Endothelial cell of umbilical vein (primary cell): ENCODE data around the gene DIS3L2. TPM values are rescaled to one million over a fixed set of nuclear protein-coding genes. Genes with fewer than 3 reads are reported as not detected.
A peak's percentile ranks its signal among the peaks of the same experiment; 100 is the strongest.

Experiments
- BruUV-seq: library from RNA; stranded (reverse); fragments of 400-500 nt; replicated peaks from 2 replicates; lab custom pipeline; 2021; lab: Mats Ljungman, UMichigan
- CTCF ChIA-PET: fragments of 300-600, 350-600 bp; sonication (Branson Sonifier 250); formaldehyde crosslinking; loops from one replicate; lab custom pipeline; 2021; ENCODE audit warnings: antibody characterized with exemption, inconsistent platforms; lab: Charles Lee
- POLR2A ChIA-PET: fragments of 300-600, 350-600 bp; sonication (Branson Sonifier 250); formaldehyde crosslinking; loops from one replicate; lab custom pipeline; 2021; ENCODE audit warnings: antibody characterized with exemption, inconsistent platforms; lab: Charles Lee
- DNase-seq: peaks from one replicate; pipeline ENCODE4 v3.0.0-alpha.2; 2011; ENCODE audit warnings: low read depth, low spot score
- FAIRE-seq: peaks from 2 replicates; lab custom pipeline; 2011; peaks lifted over from hg19 to GRCh38; lab: Jason Lieb, UNC
- H2AFZ ChIP-seq: 2 replicates; pipeline ENCODE4 v1.6.0; 2012; ENCODE audit warnings: low read depth, low read length, control low read depth, inconsistent platforms
- H3K27ac ChIP-seq: 2 replicates; pipeline ENCODE4 v1.5.1; 2011; ENCODE audit warnings: low read depth, mild to moderate bottlenecking, control low read depth, low read length, moderate library complexity; ENCODE audit not compliant: insufficient read depth
- H3K27me3 ChIP-seq, 2 experiments: 2 replicates each; pipeline versions ENCODE4 v1.6.0 to v1.6.1; 2011; ENCODE audit warnings: low read length in 2 of 2, mixed read lengths in 1 of 2; ENCODE audit not compliant: control insufficient read depth in 2 of 2, insufficient read depth in 2 of 2
- H3K36me3 ChIP-seq, 2 experiments: 2 replicates in 1 of 2; 3 replicates in 1 of 2; pipeline ENCODE4 v1.5.1; 2011; ENCODE audit warnings: low read length in 2 of 2, mild to moderate bottlenecking in 1 of 2, moderate library complexity in 1 of 2; ENCODE audit not compliant: control insufficient read depth in 2 of 2, insufficient read depth in 2 of 2; ENCODE audit errors: extremely low read depth in 1 of 2
- H3K4me1 ChIP-seq: 3 replicates; pipeline ENCODE4 v1.5.1; 2011; ENCODE audit warnings: mild to moderate bottlenecking, low read length; ENCODE audit not compliant: control insufficient read depth, insufficient read depth; ENCODE audit errors: extremely low read depth
- H3K4me2 ChIP-seq: 2 replicates; pipeline ENCODE4 v1.6.1; 2011; ENCODE audit warnings: low read length, control low read depth, mixed read lengths; ENCODE audit not compliant: insufficient read depth
- H3K4me3 ChIP-seq, 3 experiments: fragments of 200-600 bp in 1 of 3; sonication (generic), shearing (Covaris generic) in 1 of 3; replicated peaks in 1 of 3; 2 replicates each; pipeline ENCODE4 v1.5.1; 2011 to 2016; ENCODE audit warnings: control low read depth in 3 of 3, low read length in 3 of 3, mild to moderate bottlenecking in 2 of 3, inconsistent platforms in 1 of 3, low read depth in 1 of 3, moderate library complexity in 1 of 3; ENCODE audit not compliant: insufficient read depth in 1 of 3
- H3K79me2 ChIP-seq: 2 replicates; pipeline ENCODE4 v1.6.0; 2012; ENCODE audit warnings: low read length, inconsistent platforms; ENCODE audit not compliant: control insufficient read depth, insufficient read depth
- H3K9ac ChIP-seq: replicated peaks from 2 replicates; pipeline ENCODE3; 2011; ENCODE audit warnings: low read length, control low read depth; ENCODE audit not compliant: insufficient read depth; ENCODE audit errors: extremely low read depth
- H3K9me1 ChIP-seq: replicated peaks from 3 replicates; pipeline ENCODE4 v1.6.0; 2011; ENCODE audit warnings: mild to moderate bottlenecking, low read length; ENCODE audit not compliant: control insufficient read depth, insufficient read depth; ENCODE audit errors: extremely low read depth
- H3K9me3 ChIP-seq: replicated peaks from 2 replicates; pipeline ENCODE4 v1.5.1; 2012; ENCODE audit warnings: low read length, inconsistent platforms; ENCODE audit not compliant: control insufficient read depth, insufficient read depth
- H4K20me1 ChIP-seq: replicated peaks from 2 replicates; pipeline ENCODE3; 2011; ENCODE audit warnings: mild to moderate bottlenecking, low read length; ENCODE audit not compliant: control insufficient read depth, insufficient read depth; ENCODE audit errors: extremely low read depth
- EZH2 ChIP-seq: IDR thresholded peaks from 2 replicates; pipeline ENCODE4 v1.6.1; 2012; ENCODE audit warnings: borderline replicate concordance, low read depth, mild to moderate bottlenecking, moderate library complexity, low read length, inconsistent platforms; ENCODE audit not compliant: severe bottlenecking
- FOS ChIP-seq: IDR thresholded peaks from 2 replicates; pipeline ENCODE4 v1.6.1; 2011; ENCODE audit warnings: mild to moderate bottlenecking, low read length, moderate library complexity, borderline replicate concordance; ENCODE audit not compliant: insufficient read depth
- GATA2 ChIP-seq: IDR thresholded peaks from 2 replicates; pipeline ENCODE4 v1.7.0; 2011; ENCODE audit warnings: low read depth, mild to moderate bottlenecking, moderate library complexity, mixed read lengths, low read length; ENCODE audit not compliant: insufficient read length, insufficient read depth
- JUN ChIP-seq: IDR thresholded peaks from 2 replicates; pipeline ENCODE4 v1.6.1; 2011; ENCODE audit warnings: borderline replicate concordance, low read depth; ENCODE audit not compliant: insufficient read length, insufficient read depth
- MYC ChIP-seq: IDR thresholded peaks from one replicate; pipeline ENCODE4 v1.6.1; 2011; ENCODE audit warnings: mild to moderate bottlenecking, low read depth, low read length
- POLR2A ChIP-seq: IDR thresholded peaks from 2 replicates; pipeline ENCODE4 v1.6.1; 2012; ENCODE audit warnings: low read depth, mild to moderate bottlenecking, control low read depth, low read length
- POLR2AphosphoS5 ChIP-seq: IDR thresholded peaks from 2 replicates; pipeline ENCODE4 v1.6.1; 2012; ENCODE audit warnings: low read depth, mild to moderate bottlenecking, control low read depth, low read length, moderate library complexity; ENCODE audit not compliant: insufficient read depth
- dilution Hi-C: fragments of 300-500 bp; cut with MboI; formaldehyde crosslinking; loops from one replicate; pipeline ENCODE4 v1.15.0; 2019; ENCODE audit warnings: low sequenced_read_pairs; ENCODE audit not compliant: extremely low pct_ligation_motif_present
- intact Hi-C: fragments of 100-400 bp; cut with micrococcal nuclease; formaldehyde crosslinking; loops from one replicate; pipeline ENCODE4 v1.10.0; 2022
- polyA plus RNA-seq, 4 experiments: library from polyadenylated mRNA; depleted of rRNA in 3 of 4; stranded (reverse) in 3 of 4; unstranded in 1 of 4; fragments of >200 nt; gene quantifications; 2 replicates each; pipeline versions ENCODE4 v1.2.1 to v1.2.3, GENCODE V29; 2011 to 2012; ENCODE audit warnings: missing spikeins in 1 of 4
- total RNA-seq: library from RNA; stranded (reverse); gene quantifications from 2 replicates; pipeline ENCODE4 v1.2.3, GENCODE V29; 2021
- TF ChIP-seq, protein P1 (sequence below): IDR thresholded peaks from 2 replicates; pipeline ENCODE4 v1.6.1; 2011; ENCODE audit not compliant: insufficient read depth, insufficient read length
- TF ChIP-seq, protein P2 (sequence below), 2 donors: IDR thresholded peaks; 1 replicate in 1 of 2; 2 replicates in 1 of 2; pipeline ENCODE4 v1.5.1; 2011; ENCODE audit warnings: low read length in 2 of 2, mild to moderate bottlenecking in 2 of 2, moderate library complexity in 2 of 2, control low read depth in 1 of 2, inconsistent platforms in 1 of 2, low read depth in 1 of 2; ENCODE audit not compliant: insufficient read depth in 1 of 2; ENCODE audit errors: extremely low read depth in 1 of 2

Gene DIS3L2
- total and polyA plus RNA-seq, 2 donors (not counting 3 experiments of a cell fraction or from before 2014, with no cell fraction given): 14.6 to 31.2 TPM

DNA sequence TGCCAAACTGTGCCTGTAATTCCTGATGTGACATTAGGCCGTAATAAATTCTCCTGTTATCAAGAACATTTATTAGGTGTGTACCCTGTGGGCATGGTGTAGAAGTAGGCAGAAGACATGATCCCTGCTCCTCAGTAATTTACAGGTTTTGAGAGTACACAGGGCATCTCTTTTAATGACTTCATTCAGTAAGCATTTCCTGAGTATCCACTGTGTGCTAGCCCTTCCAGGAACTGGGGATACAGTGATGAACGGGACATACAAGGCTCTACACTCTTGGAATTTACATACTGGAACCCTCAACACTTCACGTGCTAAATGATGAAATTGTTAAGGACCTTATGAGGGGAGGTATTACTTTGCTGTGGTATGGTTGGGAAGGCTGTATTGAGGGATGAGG is 30.2 kb downstream of the DIS3L2 start:
- FAIRE-seq (no peak), DNase-seq (peak; percentile 21)
- Histone ChIP-seq H3K27ac (no peak overlapping the region), H3K9me1 (no peaks in the 10 kb centered on the region), H3K9me3 (no peaks in the 10 kb centered on the region), H4K20me1 (no peaks in the 10 kb centered on the region), H3K79me2 (peaks cover 24% of the 10 kb centered on the region), H3K4me1 (peaks cover 8% of the 10 kb centered on the region), H3K27me3 (no peaks in the 10 kb centered on the region), H3K9ac (no peak overlapping the region), H3K4me2 (peak overlapping the region; percentile 5), H2AFZ (no peak overlapping the region), H3K4me3 (no peak overlapping the region), H3K36me3 (no peaks in the 10 kb centered on the region)
- ChIA-PET POLR2A (no interaction called here), CTCF (no interaction called here)
- intact Hi-C loops (no loop called here), dilution Hi-C loops (no loop called here)
- no TSS peak for BruUV-seq
- TF ChIP-seq POLR2A (no peak), POLR2AphosphoS5 (no peak), MYC (no peak), FOS (no peak), JUN (peak; percentile 33)

DNA sequence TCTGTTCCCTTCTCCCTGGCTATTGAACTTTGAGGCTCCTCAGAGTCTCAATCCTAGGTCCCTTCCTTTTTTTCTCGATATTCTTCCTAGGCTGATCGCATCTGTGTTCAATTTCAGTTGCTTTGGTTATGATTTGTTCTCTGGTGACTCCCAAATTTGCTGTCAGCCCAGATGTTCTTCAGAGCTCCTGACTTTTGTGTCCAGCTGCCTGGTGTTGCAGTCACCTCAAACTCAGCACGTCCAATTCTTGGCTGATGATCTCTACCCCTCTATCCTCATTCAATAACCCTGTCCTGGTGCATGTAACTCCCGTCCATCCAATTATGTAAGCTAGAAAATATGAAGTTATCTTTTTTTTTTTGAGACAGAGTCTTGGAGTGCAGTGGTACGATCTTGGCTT is 31.4 kb downstream of the DIS3L2 start:
- H3K36me3 ChIP-seq: no peaks in the 10 kb centered on the region
- H3K4me2 ChIP-seq: no peak overlapping the region
- FAIRE-seq (no peak), DNase-seq (no peak)
- no peaks in the 10 kb centered on the region for H3K9me1 ChIP-seq
- intact Hi-C loops (no loop called here), dilution Hi-C loops (no loop called here)
- no TSS peak for BruUV-seq
- H2AFZ ChIP-seq: no peak overlapping the region
- H3K9ac ChIP-seq: no peak overlapping the region
- H3K79me2 ChIP-seq: peaks cover 21% of the 10 kb centered on the region
- H3K4me3 ChIP-seq: no peak overlapping the region
- no peaks in the 10 kb centered on the region for H3K9me3 ChIP-seq
- peaks cover 8% of the 10 kb centered on the region for H3K4me1 ChIP-seq
- H4K20me1 ChIP-seq: no peaks in the 10 kb centered on the region
- H3K27ac ChIP-seq: no peak overlapping the region
- H3K27me3 ChIP-seq: no peaks in the 10 kb centered on the region
- ChIA-PET CTCF (interaction anchor here (1.1 kb wide), 1 partner anchor 145 kb away, joined by 3 read pairs; no protein-coding TSS in a partner anchor), POLR2A (no interaction called here)
- TF ChIP-seq EZH2: no peak
- no peak for TF ChIP-seq MYC
- TF ChIP-seq, protein P1, sequence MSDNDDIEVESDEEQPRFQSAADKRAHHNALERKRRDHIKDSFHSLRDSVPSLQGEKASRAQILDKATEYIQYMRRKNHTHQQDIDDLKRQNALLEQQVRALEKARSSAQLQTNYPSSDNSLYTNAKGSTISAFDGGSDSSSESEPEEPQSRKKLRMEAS: no peak
- TF ChIP-seq POLR2A: no peak
- TF ChIP-seq POLR2AphosphoS5: no peak
- TF ChIP-seq, protein P2, sequence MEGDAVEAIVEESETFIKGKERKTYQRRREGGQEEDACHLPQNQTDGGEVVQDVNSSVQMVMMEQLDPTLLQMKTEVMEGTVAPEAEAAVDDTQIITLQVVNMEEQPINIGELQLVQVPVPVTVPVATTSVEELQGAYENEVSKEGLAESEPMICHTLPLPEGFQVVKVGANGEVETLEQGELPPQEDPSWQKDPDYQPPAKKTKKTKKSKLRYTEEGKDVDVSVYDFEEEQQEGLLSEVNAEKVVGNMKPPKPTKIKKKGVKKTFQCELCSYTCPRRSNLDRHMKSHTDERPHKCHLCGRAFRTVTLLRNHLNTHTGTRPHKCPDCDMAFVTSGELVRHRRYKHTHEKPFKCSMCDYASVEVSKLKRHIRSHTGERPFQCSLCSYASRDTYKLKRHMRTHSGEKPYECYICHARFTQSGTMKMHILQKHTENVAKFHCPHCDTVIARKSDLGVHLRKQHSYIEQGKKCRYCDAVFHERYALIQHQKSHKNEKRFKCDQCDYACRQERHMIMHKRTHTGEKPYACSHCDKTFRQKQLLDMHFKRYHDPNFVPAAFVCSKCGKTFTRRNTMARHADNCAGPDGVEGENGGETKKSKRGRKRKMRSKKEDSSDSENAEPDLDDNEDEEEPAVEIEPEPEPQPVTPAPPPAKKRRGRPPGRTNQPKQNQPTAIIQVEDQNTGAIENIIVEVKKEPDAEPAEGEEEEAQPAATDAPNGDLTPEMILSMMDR (IDR thresholded peaks at IDR 0.05; ENCODE audit: extremely low read depth in 1 of 2, insufficient read depth in 1 of 2, low read depth in 1 of 2, low read length in 2 of 2): no peak
- no peak for TF ChIP-seq GATA2
- TF ChIP-seq JUN: no peak
- TF ChIP-seq FOS: no peak
